Gastrocnemius medialis (tissue), 4 donors: ENCODE results near the gene GRIA4.

Source experiments
- CTCF ChIP-seq, 5 experiments: fragments of 450-650 bp in 3 of 5; fragments of 200-600 bp in 2 of 5; sonication (generic) in 2 of 5; IDR thresholded peaks in 4 of 5; conservative IDR thresholded peaks in 1 of 5; 1 replicate in 4 of 5; 2 replicates in 1 of 5; pipeline ENCODE4 v1.5.1; 2016 to 2019; ENCODE audit warnings: antibody characterized with exemption in 5 of 5, mild to moderate bottlenecking in 3 of 5, moderate library complexity in 3 of 5
- POLR2A ChIP-seq, 2 donors: fragments of 450-650 bp; IDR thresholded peaks; one replicate each; pipeline ENCODE4 v1.6.1; 2017; ENCODE audit warnings: antibody characterized with exemption in 2 of 2, mild to moderate bottlenecking in 2 of 2, moderate library complexity in 2 of 2

GRCh38 chr11:105647780-105648179 lies 37.9 kb downstream of the GRIA4 start:
- TF ChIP-seq POLR2A (IDR thresholded peaks at IDR 0.05) (no peak), CTCF (IDR thresholded peaks at IDR 0.05 in 4 of 5, conservative IDR thresholded peaks at IDR 0.05 in 1 of 5) (no peak)
